Measurements from ENCODE around the gene KLC3. TPM values are rescaled to one million over a fixed set of nuclear protein-coding genes. Genes with fewer than 3 reads are reported as not detected.

Gene KLC3
- total RNA-seq, 1 experiment from 2014 or later, result 22.8 TPM

GRCh38 chr19:45302416-45302815 lies 38.1 kb upstream of the KLC3 start:
- Histone ChIP-seq H3K27ac (ENCODE audit: low read depth, low read length) (no peak overlapping the region), H3K4me3 (replicated peaks in 1 of 2; ENCODE audit: low read depth in 1 of 2, low read length in 2 of 2) (no peak overlapping the region), H3K9me2 (ENCODE audit: insufficient read depth) (no peaks in the 10 kb centered on the region), H2AFZ (ENCODE audit: low read depth, low read length, poor library complexity, severe bottlenecking) (no peak overlapping the region), H3K9me3 (ENCODE audit: control insufficient read depth in 1 of 2, insufficient read depth in 1 of 2, low read depth in 1 of 2, low read length in 2 of 2) (no peaks in the 10 kb centered on the region), H3K27me3 (ENCODE audit: insufficient read depth, low read length) (no peaks in the 10 kb centered on the region), H4K20me1 (ENCODE audit: insufficient read depth) (no peaks in the 10 kb centered on the region), H3K4me2 (ENCODE audit: low read length) (no peak overlapping the region), H3K36me3 (ENCODE audit: control insufficient read depth in 1 of 2, insufficient read depth in 2 of 2, low read length in 2 of 2) (no peaks in the 10 kb centered on the region), H3K79me2 (ENCODE audit: insufficient read depth, low read length) (no peaks in the 10 kb centered on the region), H3K4me1 (ENCODE audit: control insufficient read depth in 1 of 2, insufficient read depth in 2 of 2, low read length in 2 of 2) (peaks cover 0 to 13% of the 10 kb centered on the region in 2 experiments; a peak in 2 of 4 replicates), H3K9ac (ENCODE audit: low read length) (no peak overlapping the region)
- ChIA-PET RAD21 (ENCODE audit: low non-redundant PET in 1 of 2, low total read pairs in 2 of 2, uncharacterized antibody in 2 of 2, unreplicated experiment in 2 of 2) (no interaction called here), POLR2A (no interaction called here), CTCF (no interaction called here)
- TF ChIP-seq ELF1 (IDR thresholded peaks at IDR 0.05; ENCODE audit: borderline replicate concordance, low read depth), result no peak
- TF ChIP-seq YY1 (IDR thresholded peaks at IDR 0.05; ENCODE audit: extremely low read depth, insufficient replicate concordance, low read depth, low read length), result no peak
- no peak for TF ChIP-seq CTCF (IDR thresholded peaks at IDR 0.05 in 2 of 3, conservative IDR thresholded peaks at IDR 0.05 in 1 of 3; ENCODE audit: borderline replicate concordance in 1 of 3, insufficient read depth in 1 of 3, low read depth in 2 of 3, low read length in 2 of 3)
- TF ChIP-seq, protein P1, sequence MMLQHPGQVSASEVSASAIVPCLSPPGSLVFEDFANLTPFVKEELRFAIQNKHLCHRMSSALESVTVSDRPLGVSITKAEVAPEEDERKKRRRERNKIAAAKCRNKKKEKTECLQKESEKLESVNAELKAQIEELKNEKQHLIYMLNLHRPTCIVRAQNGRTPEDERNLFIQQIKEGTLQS (IDR thresholded peaks at IDR 0.05), result no peak
- TF ChIP-seq RAD21 (IDR thresholded peaks at IDR 0.05; ENCODE audit: low read depth), result no peak
- no peak for TF ChIP-seq SIN3A (IDR thresholded peaks at IDR 0.05; ENCODE audit: low read depth)
- no peak for TF ChIP-seq POLR2AphosphoS5 (IDR thresholded peaks at IDR 0.05; ENCODE audit: low read depth, low read length)
- no peak for TF ChIP-seq TCF7L2 (IDR thresholded peaks at IDR 0.05; ENCODE audit: borderline replicate concordance, extremely low read depth, insufficient read depth, insufficient read length)
- no peak for ATAC-seq
- intact Hi-C loops (cut with micrococcal nuclease), result no loop called here
- BruUV-seq (replicated peaks), result no TSS peak
- no peak for DNase-seq (ENCODE audit: low read depth, low spot score)

Measured in HCT116 (cell line).